Body of pancreas (tissue), 4 donors: Measurements from ENCODE around the gene TFDP2.

Source experiments
- POLR2A ChIP-seq, 3 donors: fragments of 450-650 bp; IDR thresholded peaks; one replicate each; pipeline ENCODE4 v1.6.1; 2016; ENCODE audit warnings: antibody characterized with exemption in 3 of 3, mild to moderate bottlenecking in 2 of 3
- TF ChIP-seq, protein P1 (sequence below), 7 experiments: fragments of 450-650 bp in 4 of 7; fragments of 200-600 bp in 3 of 7; sonication (generic) in 3 of 7; IDR thresholded peaks; one replicate each; pipeline ENCODE4 v1.5.1; 2016 to 2019; ENCODE audit warnings: antibody characterized with exemption in 7 of 7

DNA sequence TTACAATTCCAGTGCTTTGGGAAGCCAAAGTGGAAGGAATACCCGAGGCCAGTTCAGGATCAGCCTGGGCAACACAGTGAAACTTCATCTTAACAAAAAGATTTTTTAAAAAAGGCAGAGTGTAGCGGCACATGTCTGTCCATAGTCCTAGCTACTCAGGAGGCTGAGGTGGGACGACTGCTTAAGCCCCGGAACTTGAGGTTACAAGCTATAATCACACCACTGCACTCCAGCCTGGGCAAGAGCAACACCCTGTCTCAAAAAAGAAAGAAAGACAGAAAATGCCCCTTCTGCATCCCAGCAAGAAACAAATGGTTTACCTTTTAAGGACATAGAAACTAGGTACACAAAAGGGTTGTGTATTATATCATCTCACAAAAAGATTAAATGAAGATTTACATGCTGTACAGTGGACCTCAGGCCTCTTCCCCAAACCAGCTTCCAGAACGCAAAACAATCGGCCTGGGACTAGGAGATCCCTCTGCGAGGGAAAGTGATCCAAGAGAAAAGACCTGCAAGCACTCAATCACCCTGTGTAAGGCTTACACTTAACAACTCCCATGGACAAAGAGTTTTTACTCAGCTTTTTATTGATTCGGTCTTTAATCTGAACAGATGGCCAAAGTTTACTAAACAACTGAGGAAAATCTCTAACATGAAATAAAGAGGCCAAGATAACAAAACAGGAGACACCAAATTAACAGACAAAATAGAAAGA, 21.2 kb downstream of the TFDP2 start:
- TF ChIP-seq, protein P1, sequence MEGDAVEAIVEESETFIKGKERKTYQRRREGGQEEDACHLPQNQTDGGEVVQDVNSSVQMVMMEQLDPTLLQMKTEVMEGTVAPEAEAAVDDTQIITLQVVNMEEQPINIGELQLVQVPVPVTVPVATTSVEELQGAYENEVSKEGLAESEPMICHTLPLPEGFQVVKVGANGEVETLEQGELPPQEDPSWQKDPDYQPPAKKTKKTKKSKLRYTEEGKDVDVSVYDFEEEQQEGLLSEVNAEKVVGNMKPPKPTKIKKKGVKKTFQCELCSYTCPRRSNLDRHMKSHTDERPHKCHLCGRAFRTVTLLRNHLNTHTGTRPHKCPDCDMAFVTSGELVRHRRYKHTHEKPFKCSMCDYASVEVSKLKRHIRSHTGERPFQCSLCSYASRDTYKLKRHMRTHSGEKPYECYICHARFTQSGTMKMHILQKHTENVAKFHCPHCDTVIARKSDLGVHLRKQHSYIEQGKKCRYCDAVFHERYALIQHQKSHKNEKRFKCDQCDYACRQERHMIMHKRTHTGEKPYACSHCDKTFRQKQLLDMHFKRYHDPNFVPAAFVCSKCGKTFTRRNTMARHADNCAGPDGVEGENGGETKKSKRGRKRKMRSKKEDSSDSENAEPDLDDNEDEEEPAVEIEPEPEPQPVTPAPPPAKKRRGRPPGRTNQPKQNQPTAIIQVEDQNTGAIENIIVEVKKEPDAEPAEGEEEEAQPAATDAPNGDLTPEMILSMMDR (IDR thresholded peaks at IDR 0.05) = no peak
- no peak for TF ChIP-seq POLR2A (IDR thresholded peaks at IDR 0.05)
